Pancreas (tissue), 10 donors: Measurements from ENCODE around the gene TPMT. TPM values are rescaled to one million over a fixed set of nuclear protein-coding genes. Genes with fewer than 3 reads are reported as not detected.

Experiments used
- ATAC-seq, 4 donors: fragments of 200-7000 bp; cut with Tn5 transposase; one replicate each; pipeline versions ENCODE4 v1.8.0 to v1.9.1; 2020; ENCODE audit warnings: mild to moderate bottlenecking in 4 of 4, moderate library complexity in 4 of 4
- DNase-seq, 6 donors: peaks; one replicate each; pipeline ENCODE4 v3.0.0-alpha.2; 2020
- FAIRE-seq: peaks from 2 replicates; lab custom pipeline; 2012; peaks lifted over from hg19 to GRCh38; lab: Jason Lieb, UNC
- H3K27ac ChIP-seq, 4 donors: fragments of 200-600 bp; sonication (generic); 1 replicate in 3 of 4; 2 replicates in 1 of 4; pipeline versions ENCODE4 v1.5.0 to v1.8.0; 2020
- H3K27me3 ChIP-seq, 4 donors: fragments of 200-600 bp; one replicate each; pipeline ENCODE4 v1.8.0; 2021
- H3K36me3 ChIP-seq, 3 donors: fragments of 200-600 bp; sonication (generic) in 1 of 3; one replicate each; pipeline versions ENCODE4 v1.5.0 to v1.8.0; 2020 to 2021
- H3K4me1 ChIP-seq, 3 donors: fragments of 200-600 bp; one replicate each; pipeline ENCODE4 v1.8.0; 2021
- H3K4me3 ChIP-seq, 4 donors: fragments of 200-600 bp; sonication (generic) in 2 of 4; one replicate each; pipeline versions ENCODE4 v1.5.0 to v1.8.0; 2020 to 2021
- H3K9me3 ChIP-seq, 4 donors: fragments of 200-600 bp; one replicate each; pipeline ENCODE4 v1.8.0; 2021
- WGBS, 2 donors: extraction: QIAGEN DNeasy Blood & Tissue Kit; methylation state at CpG; one replicate each; pipeline ENCODE4 v1.1.7; 2013; 5-methylcytosine and 5-hydroxymethylcytosine counted together
- intact Hi-C, 3 donors: fragments of 100-400 bp; cut with DNase I; formaldehyde crosslinking; loops; one replicate each; pipeline versions ENCODE4 v1.11.1 to v1.14.2; 2022
- polyA plus RNA-seq, 2 donors: library from polyadenylated mRNA; stranded (reverse); fragments of 200-250 nt; gene quantifications; one replicate each; pipeline ENCODE4 v1.2.3, GENCODE V29; 2013
- total RNA-seq, 6 donors: library from RNA; stranded (reverse); fragmentation: NEBNext Ultra II Directional in 4 of 6; extraction: Animal tissue kit (Norgen Biotek cat#: 25700) in 4 of 6; gene quantifications; one replicate each; pipeline versions ENCODE4 v1.2.1 to v1.2.4, GENCODE V29; 2021 to 2023
- TF ChIP-seq, protein P1 (sequence below), 4 donors: fragments of 200-600 bp; sonication (generic) in 3 of 4; IDR thresholded peaks; one replicate each; pipeline versions ENCODE4 v1.5.0 to v1.8.0; 2021; ENCODE audit warnings: antibody characterized with exemption in 4 of 4
- donor health status: healthy with polysubstance abuse.
- donor health status: DM: no; HTN: no; CAD: no; lungs with moderate emphysema.
- donor health status: DM: no; HTN: no; CAD: no.
- donor health status: control.
- donor health status: control.
- donor health status: Bipolar disorder and iron deficiency.
- donor health status: DM: yes; HTN: yes; CAD: no.
- donor health status: DM: no; HTN: no; CAD: no.
- donor health status: DM: no; HTN: no; CAD: no.
- donor health status: DM: yes; HTN: yes; CAD: no.

TPMT gene
- total and polyA plus RNA-seq, 8 donors, result 3.8 to 10.8 (median 6.7) TPM

DNA sequence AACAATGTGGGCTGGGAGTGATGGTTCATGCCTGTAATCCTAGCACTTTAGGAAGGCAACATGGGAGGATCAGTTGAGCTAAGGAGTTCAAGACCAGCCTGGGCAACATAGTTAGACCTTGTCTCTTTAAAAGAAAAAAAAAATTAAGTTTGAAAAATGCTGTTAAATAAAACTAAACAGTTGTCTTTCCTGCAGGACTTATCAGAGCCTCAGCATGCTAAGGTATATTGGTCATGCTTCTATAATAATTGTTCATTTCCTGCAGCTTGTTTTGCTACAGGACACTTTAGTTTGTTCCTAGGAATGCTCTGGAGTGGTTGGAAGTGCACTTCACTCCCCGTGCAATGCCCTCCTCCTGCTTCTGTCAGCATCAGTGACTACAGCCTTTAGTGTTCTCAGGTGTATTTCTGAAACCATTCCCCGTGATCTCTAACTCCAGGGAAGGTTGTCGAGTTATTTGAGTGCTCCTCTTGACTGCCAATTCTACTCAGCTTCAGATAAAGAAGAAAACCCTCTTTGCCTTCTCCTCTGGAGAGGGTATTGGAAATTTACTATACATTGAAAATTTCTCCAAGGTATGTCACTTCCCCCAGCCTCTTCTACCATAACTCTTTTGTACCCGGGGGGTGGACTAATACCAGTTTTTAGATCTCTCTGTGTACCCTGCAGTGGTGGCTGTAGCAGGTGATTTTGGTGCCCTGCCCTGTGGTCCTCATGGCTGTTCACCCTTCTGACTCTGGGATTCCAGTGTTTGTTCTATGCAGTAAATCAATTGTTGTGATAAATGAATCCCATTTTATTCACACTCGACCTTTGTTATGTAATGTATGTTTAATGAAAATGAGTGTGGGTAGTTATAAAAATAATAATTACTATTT is 66.2 kb downstream of the TPMT start:
- no peak for DNase-seq

DNA sequence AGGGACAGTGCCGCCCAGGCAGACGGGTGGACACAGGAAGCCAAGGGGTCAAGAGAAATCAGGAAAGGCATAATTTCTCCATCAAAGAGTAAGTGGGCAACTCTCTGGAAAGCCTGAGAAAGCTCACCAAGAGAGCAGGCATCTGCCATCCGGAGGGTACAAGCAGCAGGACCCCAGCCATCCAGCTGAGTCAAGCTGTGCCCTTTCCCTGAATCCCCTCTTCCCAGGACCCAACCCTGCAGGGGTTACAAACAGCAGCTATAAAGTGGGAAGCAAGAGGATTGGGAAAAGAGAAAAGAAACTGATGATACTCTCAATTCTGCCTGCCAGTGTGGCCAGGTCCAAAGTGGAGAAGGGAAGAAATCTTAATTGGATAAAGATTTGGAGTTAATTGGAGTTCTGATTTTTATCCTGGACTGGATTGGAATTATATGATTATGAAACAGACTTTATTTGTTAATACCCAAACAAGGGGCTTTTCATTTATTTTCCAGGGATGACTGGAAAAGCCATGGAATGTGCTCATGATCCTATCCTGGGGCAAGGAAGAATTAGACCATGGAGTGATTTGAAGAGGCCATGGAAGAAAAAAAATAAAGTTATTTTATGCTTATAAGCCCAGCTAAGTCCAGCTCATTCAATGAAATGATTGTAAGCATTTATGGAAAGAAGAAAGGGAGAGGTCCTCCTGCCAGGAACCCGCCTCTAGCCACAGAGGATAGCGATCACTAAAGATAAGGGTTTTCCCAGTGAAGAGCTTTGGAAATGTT is 67.3 kb downstream of the TPMT start:
- Histone ChIP-seq H3K4me3 (no peak overlapping the region), H3K9me3 (no peaks in the 10 kb centered on the region), H3K4me1 (no peaks in the 10 kb centered on the region), H3K36me3 (no peaks in the 10 kb centered on the region), H3K27me3 (no peaks in the 10 kb centered on the region), H3K27ac (no peak overlapping the region)
- 81 to 86% methylated on average over 5 of the region's 5 CpGs for WGBS, 2 donors
- intact Hi-C loops, result no loop called here
- DNase-seq (no peak), ATAC-seq (no peak), FAIRE-seq (no peak)
- TF ChIP-seq, protein P1, sequence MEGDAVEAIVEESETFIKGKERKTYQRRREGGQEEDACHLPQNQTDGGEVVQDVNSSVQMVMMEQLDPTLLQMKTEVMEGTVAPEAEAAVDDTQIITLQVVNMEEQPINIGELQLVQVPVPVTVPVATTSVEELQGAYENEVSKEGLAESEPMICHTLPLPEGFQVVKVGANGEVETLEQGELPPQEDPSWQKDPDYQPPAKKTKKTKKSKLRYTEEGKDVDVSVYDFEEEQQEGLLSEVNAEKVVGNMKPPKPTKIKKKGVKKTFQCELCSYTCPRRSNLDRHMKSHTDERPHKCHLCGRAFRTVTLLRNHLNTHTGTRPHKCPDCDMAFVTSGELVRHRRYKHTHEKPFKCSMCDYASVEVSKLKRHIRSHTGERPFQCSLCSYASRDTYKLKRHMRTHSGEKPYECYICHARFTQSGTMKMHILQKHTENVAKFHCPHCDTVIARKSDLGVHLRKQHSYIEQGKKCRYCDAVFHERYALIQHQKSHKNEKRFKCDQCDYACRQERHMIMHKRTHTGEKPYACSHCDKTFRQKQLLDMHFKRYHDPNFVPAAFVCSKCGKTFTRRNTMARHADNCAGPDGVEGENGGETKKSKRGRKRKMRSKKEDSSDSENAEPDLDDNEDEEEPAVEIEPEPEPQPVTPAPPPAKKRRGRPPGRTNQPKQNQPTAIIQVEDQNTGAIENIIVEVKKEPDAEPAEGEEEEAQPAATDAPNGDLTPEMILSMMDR (IDR thresholded peaks at IDR 0.05), result no peak

More for the DNA sequence above, 66.2 kb downstream of the TPMT start:
- intact Hi-C loops, result no loop called here
- FAIRE-seq, result no peak
- TF ChIP-seq, protein P1 (IDR thresholded peaks at IDR 0.05), result no peak
- no peaks in the 10 kb centered on the region for H3K9me3 ChIP-seq
- no peak overlapping the region for H3K4me3 ChIP-seq
- no peak for ATAC-seq
- H3K27me3 ChIP-seq, result no peaks in the 10 kb centered on the region
- no peaks in the 10 kb centered on the region for H3K36me3 ChIP-seq
- no peaks in the 10 kb centered on the region for H3K4me1 ChIP-seq
- 58 to 64% methylated on average over 5 of the region's 5 CpGs for WGBS, 2 donors
- no peak overlapping the region for H3K27ac ChIP-seq

GRCh38 chr6:18081025-18081668 is 73.7 kb downstream of the TPMT start:
- FAIRE-seq (no peak), ATAC-seq (no peak), DNase-seq (no peak)
- Histone ChIP-seq H3K36me3 (no peaks in the 10 kb centered on the region), H3K27ac (no peak overlapping the region), H3K4me1 (no peaks in the 10 kb centered on the region), H3K9me3 (no peaks in the 10 kb centered on the region), H3K4me3 (no peak overlapping the region), H3K27me3 (no peaks in the 10 kb centered on the region)
- intact Hi-C loops, result no loop called here
- TF ChIP-seq, protein P1 (IDR thresholded peaks at IDR 0.05), result no peak
- WGBS, 2 donors, result 76 to 87% methylated on average over 11 of the region's 11 CpGs

GRCh38 chr6:18080544-18080943 is 74.3 kb downstream of the TPMT start:
- Histone ChIP-seq H3K36me3 (no peaks in the 10 kb centered on the region), H3K4me1 (no peaks in the 10 kb centered on the region), H3K27me3 (no peaks in the 10 kb centered on the region), H3K27ac (no peak overlapping the region), H3K4me3 (no peak overlapping the region), H3K9me3 (no peaks in the 10 kb centered on the region)
- 89 to 95% methylated on average over 4 of the region's 4 CpGs for WGBS, 2 donors
- DNase-seq, result no peak
- intact Hi-C loops, result no loop called here
- no peak for ATAC-seq
- TF ChIP-seq, protein P1 (IDR thresholded peaks at IDR 0.05), result no peak
- FAIRE-seq, result no peak
